Right renal pelvis (tissue), 4 donors: ENCODE data around the gene MNAT1. TPM values are rescaled to one million over a fixed set of nuclear protein-coding genes. Genes with fewer than 3 reads are reported as not detected.
"Not testable (repeated sequence)": the region's sequence is repeated elsewhere in the genome, so short reads cannot be mapped to it uniquely, and the experiment has no call there.

Experiments
- DNase-seq, 4 donors: peaks; one replicate each; pipeline ENCODE4 v3.0.0-alpha.2; 2013; ENCODE audit warnings: low read depth in 4 of 4, low spot score in 3 of 4, missing footprints in 1 of 4
- polyA plus RNA-seq, 4 donors: library from polyadenylated mRNA; unstranded; fragments of 120-200 nt; gene quantifications; one replicate each; pipeline ENCODE4 v1.2.1, GENCODE V29; 2013; ENCODE audit not compliant: insufficient read length in 4 of 4

MNAT1 gene
- polyA plus RNA-seq, 4 donors: 45.8 to 52.1 (median 50.2) TPM

DNA sequence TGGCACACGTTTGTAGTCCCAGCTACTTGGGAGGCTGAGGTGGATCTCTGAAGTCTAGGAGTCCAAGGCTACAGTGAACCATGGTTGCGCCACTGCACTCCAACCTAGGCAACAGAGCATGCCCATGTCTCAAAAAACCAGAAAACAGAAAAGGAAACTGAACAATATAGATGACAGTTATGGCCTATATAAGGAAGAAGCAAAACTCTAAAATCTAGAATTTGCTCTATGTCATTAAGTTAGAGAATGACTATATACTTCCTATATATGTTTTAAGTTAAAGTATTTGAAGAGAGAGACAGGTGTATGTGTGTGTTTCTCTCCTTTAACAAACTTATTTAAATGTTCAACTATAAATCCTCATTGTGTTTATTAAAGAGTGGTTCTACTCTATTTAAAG is 65.8 kb downstream of the MNAT1 start:
- no peak for DNase-seq

GRCh38 chr14:60803871-60804270 is 69.3 kb downstream of the MNAT1 start:
- no peak for DNase-seq

GRCh38 chr14:60805841-60806430 is 71.4 kb downstream of the MNAT1 start:
- no peak for DNase-seq

- DNase-seq: no peak
Measured at GRCh38 chr14:60807247-60807646, 72.7 kb downstream of the MNAT1 start.

DNA sequence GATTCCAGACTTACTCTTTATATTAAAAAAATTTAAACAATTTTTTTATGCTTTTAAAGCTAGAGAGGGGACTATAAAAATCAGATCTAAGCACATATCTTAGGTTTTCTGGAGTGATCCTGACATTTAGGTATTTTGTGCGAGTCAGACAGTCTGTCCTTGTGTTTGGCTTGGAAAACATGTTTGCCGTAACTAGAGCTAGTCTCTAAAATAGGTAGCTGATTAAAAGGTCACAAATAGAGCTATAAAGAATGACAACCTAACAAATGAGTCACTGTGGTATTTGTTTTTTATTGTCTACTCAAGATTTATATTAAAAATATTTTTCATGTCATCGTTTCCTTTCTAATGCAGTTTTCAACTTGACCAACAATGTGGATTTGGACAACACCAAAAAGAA is 73.4 kb downstream of the MNAT1 start:
- no peak for DNase-seq

GRCh38 chr14:60812987-60813386 is 78.4 kb downstream of the MNAT1 start:
- no peak for DNase-seq

GRCh38 chr14:60815371-60815770 is 80.8 kb downstream of the MNAT1 start:
- no peak for DNase-seq

GRCh38 chr14:60817113-60817512 is 82.6 kb downstream of the MNAT1 start:
- no peak for DNase-seq

DNA sequence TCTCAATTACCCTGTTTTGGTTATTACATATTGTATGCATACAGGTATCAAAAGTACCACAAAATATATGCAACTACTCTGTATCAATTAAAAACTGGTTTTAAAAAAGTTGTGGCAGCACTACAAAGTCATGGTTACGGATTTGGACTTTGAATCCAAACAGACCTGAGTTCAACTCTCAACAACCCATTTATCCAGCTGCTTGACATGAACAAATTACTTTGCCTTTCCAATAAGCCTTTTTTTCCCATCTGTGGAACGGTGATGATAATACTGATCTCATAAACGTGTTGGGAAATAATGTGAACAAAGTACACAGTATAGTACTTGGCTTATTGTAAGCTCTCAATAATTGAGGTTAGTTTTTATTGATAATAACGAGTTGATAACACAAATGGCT is 85.0 kb downstream of the MNAT1 start:
- no peak for DNase-seq

DNA sequence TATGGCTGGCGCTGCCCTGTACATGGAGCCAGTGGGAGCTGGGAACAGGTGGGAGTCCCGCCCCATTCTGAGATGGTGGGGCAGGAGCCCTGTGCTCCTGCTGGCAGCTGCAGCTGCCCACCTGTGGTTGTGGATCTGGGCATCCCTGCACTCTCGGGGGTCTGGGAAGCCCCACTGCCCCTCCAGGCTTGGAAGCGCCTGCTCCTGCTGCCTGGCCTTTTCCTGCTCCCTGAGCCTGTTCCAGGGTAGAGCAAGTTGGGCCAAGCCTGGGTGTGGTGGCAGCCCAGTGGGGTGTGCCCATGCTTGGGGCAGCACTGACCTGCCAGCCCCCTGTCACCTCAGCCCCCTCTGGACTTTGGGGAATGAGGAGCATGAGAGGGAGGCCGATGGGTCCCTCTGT is 104.0 kb downstream of the MNAT1 start:
- no peak for DNase-seq

- no peak for DNase-seq
Measured at GRCh38 chr14:60839057-60839456, 104.5 kb downstream of the MNAT1 start.

- DNase-seq: no peak
Measured at GRCh38 chr14:60839657-60840056, 105.1 kb downstream of the MNAT1 start.

DNA sequence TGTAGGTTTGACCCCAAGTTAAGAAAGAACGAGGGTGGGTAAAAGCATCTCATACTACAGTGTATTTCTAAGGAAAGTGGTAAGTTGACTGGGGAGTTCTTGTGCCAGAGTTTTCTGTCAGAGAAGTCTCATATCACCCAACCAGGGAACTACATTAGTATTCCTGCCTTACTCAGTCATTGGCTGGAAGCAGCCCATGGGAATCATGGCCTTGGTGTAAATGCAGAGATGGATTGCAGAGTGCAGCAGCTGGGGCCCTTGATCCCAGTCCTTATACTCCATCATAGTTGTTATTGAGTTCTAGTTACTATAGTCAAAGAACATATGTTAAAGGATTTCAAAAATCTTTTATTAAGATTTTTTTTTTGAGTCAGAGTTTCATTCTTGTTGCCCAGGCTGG is 105.8 kb downstream of the MNAT1 start:
- no peak for DNase-seq

GRCh38 chr14:60845523-60845922 is 111.0 kb downstream of the MNAT1 start:
- no peak for DNase-seq

- no peak for DNase-seq
Measured at GRCh38 chr14:60848066-60848465, 113.5 kb downstream of the MNAT1 start.

GRCh38 chr14:60851692-60852091 is 117.1 kb downstream of the MNAT1 start:
- DNase-seq: not testable (repeated sequence)

DNA sequence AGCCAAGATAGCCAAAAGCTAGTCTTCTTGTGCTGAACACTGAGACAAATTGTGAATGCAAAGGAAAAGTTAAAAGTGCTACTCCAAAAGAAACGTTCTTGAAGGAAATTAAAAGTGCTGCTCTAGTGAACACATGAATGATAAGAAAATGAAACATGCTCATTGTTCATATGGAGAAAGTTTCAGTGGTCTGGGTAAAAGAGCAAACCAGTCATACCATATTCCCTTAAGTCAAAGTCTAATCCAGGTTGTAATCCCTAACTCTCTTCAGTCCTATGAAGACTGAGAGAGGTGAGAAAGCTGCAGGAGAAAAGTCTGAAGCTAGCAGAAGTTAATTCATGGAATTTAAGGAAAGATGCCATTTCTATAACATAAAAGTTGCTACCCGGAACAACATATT is 121.5 kb downstream of the MNAT1 start:
- DNase-seq: no peak

DNA sequence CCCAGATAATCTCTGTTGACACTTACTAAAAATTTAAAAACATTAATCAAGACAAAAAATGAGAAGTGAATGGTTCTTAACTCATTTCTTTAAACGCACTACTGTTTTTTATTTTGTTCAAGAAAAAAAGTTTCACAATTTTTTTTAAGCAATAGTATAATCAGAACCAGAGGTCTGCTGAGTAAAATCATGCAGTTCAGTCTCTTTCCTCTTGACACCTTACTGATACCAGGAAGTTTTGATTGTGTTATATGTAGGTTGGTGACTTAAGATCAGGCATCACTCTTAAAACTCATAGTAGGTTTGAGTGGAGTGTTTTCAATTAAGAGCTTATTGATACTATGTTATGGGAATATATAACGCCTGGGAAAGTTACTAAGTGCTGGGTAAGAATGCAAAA is 125.0 kb downstream of the MNAT1 start:
- no peak for DNase-seq

DNA sequence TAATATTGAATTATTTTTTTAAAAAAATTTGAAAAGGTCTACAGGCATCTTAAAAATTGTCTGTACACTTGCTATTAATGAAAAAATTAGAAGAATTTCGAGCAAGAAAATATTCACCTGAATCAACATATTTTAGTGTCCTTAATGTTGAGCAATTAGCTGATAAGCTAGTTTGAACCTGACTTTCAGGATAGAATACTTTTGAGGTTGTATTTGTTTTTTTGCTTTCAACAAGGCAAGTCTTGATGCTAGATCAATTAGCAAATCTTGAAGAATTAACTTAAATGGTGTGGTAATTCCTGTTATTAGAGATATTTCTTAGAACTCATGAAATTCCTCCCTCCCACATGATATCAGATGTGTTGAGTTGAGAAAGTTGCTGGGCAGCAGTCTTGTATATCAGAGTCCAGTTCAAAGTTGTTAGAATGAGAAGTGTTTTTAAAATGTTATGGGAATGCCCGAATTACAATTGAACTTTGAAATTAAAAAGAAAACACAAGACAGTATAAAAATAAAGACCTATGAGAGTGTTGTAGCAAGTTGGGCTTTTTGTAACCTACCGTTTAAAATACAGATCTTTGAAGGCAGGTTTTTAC is 127.1 kb downstream of the MNAT1 start:
- no peak for DNase-seq

- DNase-seq: peak; percentile 23 to 55 (median 47)
Measured at GRCh38 chr14:60862283-60862682, 127.7 kb downstream of the MNAT1 start.

GRCh38 chr14:60863249-60863648 is 128.7 kb downstream of the MNAT1 start:
- no peak for DNase-seq

DNA sequence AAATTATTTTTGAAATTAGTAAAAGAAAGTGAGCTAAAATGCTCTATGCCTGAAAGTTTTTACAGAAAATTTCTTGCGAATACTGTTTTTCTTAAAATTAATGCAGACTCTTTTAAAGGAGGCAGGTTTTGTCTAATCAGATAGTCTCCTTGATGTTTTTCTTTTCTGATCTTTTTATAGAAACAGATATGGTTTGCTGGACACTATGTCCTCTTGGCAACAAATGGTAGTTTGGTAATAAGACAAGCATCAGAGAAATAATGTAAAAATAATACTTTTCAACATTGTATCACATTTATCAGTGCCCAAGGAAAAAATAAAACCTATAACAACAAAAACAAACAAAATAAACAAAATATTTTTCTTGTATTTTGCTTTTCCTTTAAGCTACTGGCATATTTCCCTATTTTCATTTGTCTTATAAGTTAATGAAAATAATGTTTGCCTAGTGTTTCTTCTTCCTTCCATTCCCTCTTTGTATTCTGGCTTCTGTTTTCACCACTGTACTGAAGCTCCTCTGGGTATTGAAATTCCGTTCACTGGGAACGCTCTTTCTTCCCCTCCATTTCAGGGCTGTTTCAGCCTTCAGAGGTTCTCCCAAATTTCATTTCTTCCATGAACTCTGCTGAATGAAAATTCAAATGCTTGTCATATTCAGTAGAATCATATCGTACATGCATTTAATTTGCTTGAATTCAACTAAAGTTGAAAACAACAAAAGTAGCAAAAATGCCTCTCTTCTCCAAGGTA is 131.0 kb downstream of the MNAT1 start:
- DNase-seq: no peak
